ENCODE results near the gene RNF157.

DNA sequence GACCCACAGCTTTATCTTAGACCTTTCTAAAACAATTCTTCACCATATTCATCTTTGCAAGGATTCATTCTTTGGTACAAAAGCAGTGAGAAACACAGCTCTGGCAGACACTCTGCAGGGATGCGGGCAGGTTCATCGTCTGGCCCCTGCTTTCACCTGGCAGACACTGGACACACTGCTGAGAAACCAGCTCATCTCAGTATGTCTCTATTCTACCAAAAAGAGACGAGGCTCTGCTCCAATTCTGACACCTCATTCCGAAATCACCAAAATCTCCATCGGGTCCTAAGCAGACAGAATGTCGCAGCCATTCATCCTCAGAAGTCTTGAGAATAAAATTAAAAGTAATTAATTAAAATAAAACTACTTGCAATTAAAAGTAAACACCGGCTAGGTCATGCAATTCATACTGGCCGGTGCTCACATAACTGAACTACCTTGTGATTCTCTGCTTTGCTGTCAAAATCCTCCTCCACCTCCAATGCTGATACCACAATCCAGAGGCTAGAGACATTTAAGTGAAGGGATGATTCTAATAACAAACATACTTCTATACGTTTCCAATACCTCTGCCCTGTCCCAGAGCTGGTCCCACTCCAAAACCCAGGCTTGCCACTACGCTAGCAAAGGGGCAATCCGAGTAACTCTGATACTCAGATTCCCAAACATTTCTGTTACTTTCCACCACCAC, 1.3 kb downstream of the RNF157 start:
- TF ChIP-seq, protein P1, sequence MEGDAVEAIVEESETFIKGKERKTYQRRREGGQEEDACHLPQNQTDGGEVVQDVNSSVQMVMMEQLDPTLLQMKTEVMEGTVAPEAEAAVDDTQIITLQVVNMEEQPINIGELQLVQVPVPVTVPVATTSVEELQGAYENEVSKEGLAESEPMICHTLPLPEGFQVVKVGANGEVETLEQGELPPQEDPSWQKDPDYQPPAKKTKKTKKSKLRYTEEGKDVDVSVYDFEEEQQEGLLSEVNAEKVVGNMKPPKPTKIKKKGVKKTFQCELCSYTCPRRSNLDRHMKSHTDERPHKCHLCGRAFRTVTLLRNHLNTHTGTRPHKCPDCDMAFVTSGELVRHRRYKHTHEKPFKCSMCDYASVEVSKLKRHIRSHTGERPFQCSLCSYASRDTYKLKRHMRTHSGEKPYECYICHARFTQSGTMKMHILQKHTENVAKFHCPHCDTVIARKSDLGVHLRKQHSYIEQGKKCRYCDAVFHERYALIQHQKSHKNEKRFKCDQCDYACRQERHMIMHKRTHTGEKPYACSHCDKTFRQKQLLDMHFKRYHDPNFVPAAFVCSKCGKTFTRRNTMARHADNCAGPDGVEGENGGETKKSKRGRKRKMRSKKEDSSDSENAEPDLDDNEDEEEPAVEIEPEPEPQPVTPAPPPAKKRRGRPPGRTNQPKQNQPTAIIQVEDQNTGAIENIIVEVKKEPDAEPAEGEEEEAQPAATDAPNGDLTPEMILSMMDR (IDR thresholded peaks at IDR 0.05; ENCODE audit: insufficient read depth, low read length), result no peak
- TF ChIP-seq POLR2AphosphoS5 (IDR thresholded peaks at IDR 0.05; ENCODE audit: low read depth) (no peak), SPI1 (IDR thresholded peaks at IDR 0.05; ENCODE audit: borderline replicate concordance, low read depth) (no peak), GABPA (IDR thresholded peaks at IDR 0.05; ENCODE audit: low read depth) (no peak)
- TF ChIP-seq, protein P2, sequence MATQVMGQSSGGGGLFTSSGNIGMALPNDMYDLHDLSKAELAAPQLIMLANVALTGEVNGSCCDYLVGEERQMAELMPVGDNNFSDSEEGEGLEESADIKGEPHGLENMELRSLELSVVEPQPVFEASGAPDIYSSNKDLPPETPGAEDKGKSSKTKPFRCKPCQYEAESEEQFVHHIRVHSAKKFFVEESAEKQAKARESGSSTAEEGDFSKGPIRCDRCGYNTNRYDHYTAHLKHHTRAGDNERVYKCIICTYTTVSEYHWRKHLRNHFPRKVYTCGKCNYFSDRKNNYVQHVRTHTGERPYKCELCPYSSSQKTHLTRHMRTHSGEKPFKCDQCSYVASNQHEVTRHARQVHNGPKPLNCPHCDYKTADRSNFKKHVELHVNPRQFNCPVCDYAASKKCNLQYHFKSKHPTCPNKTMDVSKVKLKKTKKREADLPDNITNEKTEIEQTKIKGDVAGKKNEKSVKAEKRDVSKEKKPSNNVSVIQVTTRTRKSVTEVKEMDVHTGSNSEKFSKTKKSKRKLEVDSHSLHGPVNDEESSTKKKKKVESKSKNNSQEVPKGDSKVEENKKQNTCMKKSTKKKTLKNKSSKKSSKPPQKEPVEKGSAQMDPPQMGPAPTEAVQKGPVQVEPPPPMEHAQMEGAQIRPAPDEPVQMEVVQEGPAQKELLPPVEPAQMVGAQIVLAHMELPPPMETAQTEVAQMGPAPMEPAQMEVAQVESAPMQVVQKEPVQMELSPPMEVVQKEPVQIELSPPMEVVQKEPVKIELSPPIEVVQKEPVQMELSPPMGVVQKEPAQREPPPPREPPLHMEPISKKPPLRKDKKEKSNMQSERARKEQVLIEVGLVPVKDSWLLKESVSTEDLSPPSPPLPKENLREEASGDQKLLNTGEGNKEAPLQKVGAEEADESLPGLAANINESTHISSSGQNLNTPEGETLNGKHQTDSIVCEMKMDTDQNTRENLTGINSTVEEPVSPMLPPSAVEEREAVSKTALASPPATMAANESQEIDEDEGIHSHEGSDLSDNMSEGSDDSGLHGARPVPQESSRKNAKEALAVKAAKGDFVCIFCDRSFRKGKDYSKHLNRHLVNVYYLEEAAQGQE (IDR thresholded peaks at IDR 0.05; ENCODE audit: insufficient replicate concordance, low read depth), result no peak

Measured in HL-60 (cell line).